OCI-LY3 (cell line): ENCODE results near the gene MACROD2.
A peak's percentile ranks its signal among the peaks of the same experiment; 100 is the strongest.

Experiments
- H2AFZ ChIP-seq: fragments of 200-600, 300-600 bp; shearing (Covaris generic); 2 replicates; pipeline ENCODE4 v1.6.0; 2014; ENCODE audit warnings: antibody characterized with exemption, low read depth, low read length
- H3K27ac ChIP-seq: fragments of 200-600, 300-600 bp; sonication (generic); 2 replicates; pipeline ENCODE4 v1.5.1; 2014; ENCODE audit warnings: mild to moderate bottlenecking, low read length, moderate library complexity, mixed read lengths
- H3K27me3 ChIP-seq: fragments of 200-600, 300-600 bp; sonication (generic); 2 replicates; pipeline ENCODE4 v1.6.1; 2014; ENCODE audit warnings: low read depth, low read length, mixed read lengths
- H3K36me3 ChIP-seq: fragments of 200-600, 300-600 bp; sonication (generic); replicated peaks from 2 replicates; pipeline ENCODE3; 2014; ENCODE audit warnings: low read depth, low read length, mixed read lengths
- H3K4me1 ChIP-seq: fragments of 300-600, 200-600 bp; sonication (generic); 2 replicates; pipeline ENCODE4 v1.6.1; 2014; ENCODE audit warnings: low read length, mixed read lengths
- H3K4me2 ChIP-seq: fragments of 200-600, 300-600 bp; sonication (generic); 2 replicates; pipeline ENCODE4 v1.6.1; 2014; ENCODE audit warnings: low read length, mixed read lengths
- H3K4me3 ChIP-seq: fragments of 300-600, 200-600 bp; sonication (generic); 2 replicates; pipeline ENCODE4 v1.5.1; 2014; ENCODE audit warnings: antibody characterized with exemption, mild to moderate bottlenecking, low read length, moderate library complexity
- H3K79me2 ChIP-seq: fragments of 300-600, 200-600 bp; shearing (Covaris generic); 2 replicates; pipeline ENCODE4 v1.6.1; 2014; ENCODE audit warnings: mild to moderate bottlenecking, low read length, mixed read lengths
- H3K9ac ChIP-seq: fragments of 300-600, 200-600 bp; shearing (Covaris generic); 2 replicates; pipeline ENCODE4 v1.6.0; 2014; ENCODE audit warnings: mild to moderate bottlenecking, low read length, moderate library complexity
- H3K9me3 ChIP-seq: fragments of 200-600, 300-600 bp; shearing (Covaris generic); 2 replicates; pipeline ENCODE4 v1.6.1; 2014; ENCODE audit warnings: low read length, mixed read lengths; ENCODE audit not compliant: insufficient read depth
- H4K20me1 ChIP-seq: fragments of 200-600, 300-600 bp; sonication (generic); 2 replicates; pipeline ENCODE4 v1.6.1; 2016; ENCODE audit warnings: low read length, mixed read lengths; ENCODE audit not compliant: insufficient read depth
- EZH2phosphoT487 ChIP-seq: fragments of 200-600 bp; shearing (Covaris generic); IDR thresholded peaks from 2 replicates; pipeline ENCODE4 v1.6.1; 2018; ENCODE audit warnings: antibody characterized with exemption, mixed run types, low read depth
- TF ChIP-seq, protein P1 (sequence below): fragments of 200-600, 300-600 bp; sonication (generic); IDR thresholded peaks from 2 replicates; pipeline ENCODE4 v1.5.1; 2014; ENCODE audit warnings: antibody characterized with exemption, low read length, low read depth

The MACROD2 gene

DNA sequence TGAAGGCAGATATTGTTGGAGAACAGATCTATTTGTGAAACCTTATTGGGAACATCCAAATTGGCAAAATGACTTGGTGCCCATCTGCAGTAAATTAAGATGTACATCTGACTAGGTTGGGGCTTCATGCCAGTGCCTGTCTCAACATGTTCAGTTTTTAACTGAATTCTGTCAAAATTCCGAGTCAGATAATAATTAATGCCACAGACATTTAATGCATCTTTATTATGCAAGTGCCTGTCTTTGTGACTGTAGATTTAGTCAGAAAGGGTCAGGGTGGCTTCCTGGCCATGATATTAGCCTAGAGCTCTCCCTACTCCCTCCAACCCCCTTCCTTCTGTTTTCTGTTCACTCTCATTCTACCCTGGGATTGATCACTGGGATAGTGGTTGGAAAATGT, 541.4 kb downstream of the MACROD2 start:
- Histone ChIP-seq H2AFZ (no peak overlapping the region), H3K27me3 (peaks cover 24% of the 10 kb centered on the region), H3K9me3 (no peaks in the 10 kb centered on the region), H3K4me2 (no peak overlapping the region), H4K20me1 (no peaks in the 10 kb centered on the region), H3K9ac (no peak overlapping the region), H3K27ac (no peak overlapping the region), H3K4me1 (peaks cover 15% of the 10 kb centered on the region), H3K4me3 (no peak overlapping the region), H3K79me2 (no peaks in the 10 kb centered on the region), H3K36me3 (no peaks in the 10 kb centered on the region)
- no peak for TF ChIP-seq EZH2phosphoT487
- TF ChIP-seq, protein P1, sequence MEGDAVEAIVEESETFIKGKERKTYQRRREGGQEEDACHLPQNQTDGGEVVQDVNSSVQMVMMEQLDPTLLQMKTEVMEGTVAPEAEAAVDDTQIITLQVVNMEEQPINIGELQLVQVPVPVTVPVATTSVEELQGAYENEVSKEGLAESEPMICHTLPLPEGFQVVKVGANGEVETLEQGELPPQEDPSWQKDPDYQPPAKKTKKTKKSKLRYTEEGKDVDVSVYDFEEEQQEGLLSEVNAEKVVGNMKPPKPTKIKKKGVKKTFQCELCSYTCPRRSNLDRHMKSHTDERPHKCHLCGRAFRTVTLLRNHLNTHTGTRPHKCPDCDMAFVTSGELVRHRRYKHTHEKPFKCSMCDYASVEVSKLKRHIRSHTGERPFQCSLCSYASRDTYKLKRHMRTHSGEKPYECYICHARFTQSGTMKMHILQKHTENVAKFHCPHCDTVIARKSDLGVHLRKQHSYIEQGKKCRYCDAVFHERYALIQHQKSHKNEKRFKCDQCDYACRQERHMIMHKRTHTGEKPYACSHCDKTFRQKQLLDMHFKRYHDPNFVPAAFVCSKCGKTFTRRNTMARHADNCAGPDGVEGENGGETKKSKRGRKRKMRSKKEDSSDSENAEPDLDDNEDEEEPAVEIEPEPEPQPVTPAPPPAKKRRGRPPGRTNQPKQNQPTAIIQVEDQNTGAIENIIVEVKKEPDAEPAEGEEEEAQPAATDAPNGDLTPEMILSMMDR, result no peak

DNA sequence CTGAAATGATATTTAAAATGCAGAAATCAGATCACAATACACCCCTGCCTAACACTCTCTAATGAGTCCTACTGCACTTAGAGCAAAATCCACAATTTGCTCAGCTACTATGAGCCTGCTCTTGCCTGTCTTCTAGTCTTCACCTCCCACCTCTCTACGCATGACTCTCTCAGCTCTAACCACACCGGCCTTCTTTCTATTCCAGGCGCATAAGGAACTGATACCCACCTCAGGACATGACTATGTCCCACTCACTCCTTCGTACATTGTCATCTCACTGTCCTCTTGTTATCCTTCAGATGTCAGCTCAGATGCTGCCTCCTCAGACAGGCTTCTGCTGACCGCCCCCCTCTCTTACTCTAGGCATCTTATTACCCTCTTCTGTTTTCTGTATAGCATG, 543.1 kb downstream of the MACROD2 start:
- H3K4me1 ChIP-seq, result peaks cover 15% of the 10 kb centered on the region
- H3K9ac ChIP-seq, result no peak overlapping the region
- H3K36me3 ChIP-seq, result no peaks in the 10 kb centered on the region
- H3K9me3 ChIP-seq, result no peaks in the 10 kb centered on the region
- no peaks in the 10 kb centered on the region for H3K79me2 ChIP-seq
- H3K4me2 ChIP-seq, result peak overlapping the region; percentile 49
- H3K27ac ChIP-seq, result no peak overlapping the region
- H2AFZ ChIP-seq, result no peak overlapping the region
- H3K27me3 ChIP-seq, result peaks cover 24% of the 10 kb centered on the region
- no peak for TF ChIP-seq EZH2phosphoT487
- TF ChIP-seq, protein P1, result no peak
- H4K20me1 ChIP-seq, result no peaks in the 10 kb centered on the region
- peak overlapping the region; percentile 11; the same call in 1 of the 2 replicates for H3K4me3 ChIP-seq

DNA sequence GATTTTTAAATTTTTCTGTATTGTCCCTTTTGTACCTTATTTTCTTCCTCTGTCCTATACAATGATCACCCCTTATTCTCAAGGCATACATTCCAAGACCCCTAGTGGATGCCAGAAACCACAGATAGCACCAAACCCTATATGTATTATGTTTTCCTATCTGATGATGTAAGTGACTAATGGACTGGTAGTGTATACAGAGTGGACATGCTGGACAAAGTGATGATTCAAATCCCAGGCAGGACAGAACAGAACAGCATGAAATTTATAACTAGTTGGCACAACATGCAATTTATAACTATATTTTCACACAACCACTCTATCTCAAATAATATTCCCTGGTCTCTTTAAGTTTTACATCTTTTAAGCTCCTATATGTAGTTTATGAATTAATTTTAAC, 547.7 kb downstream of the MACROD2 start:
- no peaks in the 10 kb centered on the region for H3K79me2 ChIP-seq
- no peak overlapping the region for H3K9ac ChIP-seq
- H3K36me3 ChIP-seq, result no peaks in the 10 kb centered on the region
- H3K27me3 ChIP-seq, result 0 out of 2 replicates have a peak, but pooled peaks cover 11% of the 10 kb centered on the region
- no peak overlapping the region for H3K4me2 ChIP-seq
- no peaks in the 10 kb centered on the region for H4K20me1 ChIP-seq
- no peak overlapping the region for H2AFZ ChIP-seq
- TF ChIP-seq EZH2phosphoT487, result no peak
- TF ChIP-seq, protein P1, result no peak
- H3K4me3 ChIP-seq, result no peak overlapping the region
- no peaks in the 10 kb centered on the region for H3K9me3 ChIP-seq
- H3K27ac ChIP-seq, result no peak overlapping the region
- H3K4me1 ChIP-seq, result peaks cover 10% of the 10 kb centered on the region

DNA sequence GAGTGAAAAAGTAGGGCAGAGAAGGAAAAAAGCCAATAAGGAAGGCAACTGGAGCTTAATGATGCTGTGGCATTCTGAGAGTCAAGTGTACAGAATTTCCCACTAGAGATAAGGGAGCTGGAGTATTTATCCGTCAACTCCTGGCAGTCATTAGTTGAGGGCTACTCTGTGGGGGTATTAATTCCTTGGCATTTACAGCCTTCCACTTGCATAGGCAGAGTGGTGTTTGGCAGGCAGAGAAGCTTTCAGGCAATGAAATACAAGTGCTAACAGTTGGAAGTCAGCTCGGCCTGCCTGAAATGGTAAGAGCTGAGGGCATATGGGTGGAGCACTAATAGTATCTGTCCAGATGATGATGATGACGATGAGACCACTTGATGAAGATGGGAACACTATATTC, 549.4 kb downstream of the MACROD2 start:
- no peaks in the 10 kb centered on the region for H3K4me1 ChIP-seq
- H3K4me2 ChIP-seq, result no peak overlapping the region
- H3K4me3 ChIP-seq, result no peak overlapping the region
- no peaks in the 10 kb centered on the region for H3K9me3 ChIP-seq
- no peaks in the 10 kb centered on the region for H3K36me3 ChIP-seq
- H3K79me2 ChIP-seq, result no peaks in the 10 kb centered on the region
- H3K27me3 ChIP-seq, result 0 out of 2 replicates have a peak, but pooled peaks cover 10% of the 10 kb centered on the region
- H3K27ac ChIP-seq, result no peak overlapping the region
- no peaks in the 10 kb centered on the region for H4K20me1 ChIP-seq
- TF ChIP-seq, protein P1, result no peak
- TF ChIP-seq EZH2phosphoT487, result no peak
- H3K9ac ChIP-seq, result no peak overlapping the region
- H2AFZ ChIP-seq, result no peak overlapping the region
